Osteoblast (primary cell): ENCODE data around the gene MDC1. TPM values are rescaled to one million over a fixed set of nuclear protein-coding genes. Genes with fewer than 3 reads are reported as not detected.
"Not testable (repeated sequence)": the region's sequence is repeated elsewhere in the genome, so short reads cannot be mapped to it uniquely, and the experiment has no call there.

ENCODE experiments used
- DNase-seq: peaks from one replicate; pipeline ENCODE4 v3.0.0; 2011; ENCODE audit warnings: low spot score, mixed read lengths; ENCODE audit not compliant: insufficient read length; ENCODE audit errors: missing footprints
- H2AFZ ChIP-seq: 2 replicates; pipeline ENCODE4 v1.6.0; 2011; ENCODE audit warnings: mild to moderate bottlenecking, low read length
- H3K27ac ChIP-seq: 2 replicates; pipeline ENCODE4 v1.5.1; 2011; ENCODE audit warnings: mild to moderate bottlenecking, low read depth, low read length, moderate library complexity
- H3K27me3 ChIP-seq: 2 replicates; pipeline ENCODE4 v1.6.0; 2012; ENCODE audit warnings: mild to moderate bottlenecking, control low read depth, inconsistent platforms, low read length, moderate library complexity; ENCODE audit not compliant: insufficient read depth
- H3K36me3 ChIP-seq: 2 replicates; pipeline ENCODE4 v1.5.1; 2011; ENCODE audit warnings: mild to moderate bottlenecking, low read length, control low read depth, moderate library complexity; ENCODE audit not compliant: insufficient read depth
- H3K4me1 ChIP-seq: 2 replicates; pipeline ENCODE4 v1.5.1; 2011; ENCODE audit warnings: mild to moderate bottlenecking, low read length, control low read depth, moderate library complexity; ENCODE audit not compliant: insufficient read depth
- H3K4me2 ChIP-seq: 2 replicates; pipeline ENCODE4 v1.6.0; 2011; ENCODE audit warnings: mild to moderate bottlenecking, low read length; ENCODE audit not compliant: insufficient read depth
- H3K4me3 ChIP-seq: fragments of 200-600 bp; sonication (generic); 3 replicates; pipeline ENCODE4 v1.5.1; 2012; ENCODE audit warnings: mild to moderate bottlenecking, low read length, inconsistent platforms; ENCODE audit not compliant: insufficient read depth
- H3K79me2 ChIP-seq: 2 replicates; pipeline ENCODE4 v1.6.0; 2012; ENCODE audit warnings: mild to moderate bottlenecking, low read length, control low read depth, inconsistent platforms; ENCODE audit not compliant: insufficient read depth
- H3K9me3 ChIP-seq: 2 replicates; pipeline ENCODE4 v1.5.1; 2011; ENCODE audit warnings: low read depth, low read length, control low read depth
- H4K20me1 ChIP-seq: 2 replicates; pipeline ENCODE4 v1.6.0; 2012; ENCODE audit warnings: mild to moderate bottlenecking, low read length, control low read depth; ENCODE audit not compliant: insufficient read depth
- CTCF ChIP-seq: IDR thresholded peaks from 2 replicates; pipeline ENCODE4 v1.5.1; 2011; ENCODE audit warnings: mild to moderate bottlenecking, low read depth, low read length, moderate library complexity; ENCODE audit errors: extremely low read depth
- total RNA-seq: library from RNA; depleted of rRNA; stranded (reverse); fragments of >200 nt; gene quantifications from 2 replicates; pipeline ENCODE4 v1.2.3, GENCODE V29; 2012

MDC1 gene
- total RNA-seq, 1 donor = 5.1 TPM

- peaks cover 63% of the 10 kb centered on the region for H3K79me2 ChIP-seq
- peaks cover 27% of the 10 kb centered on the region for H4K20me1 ChIP-seq
- peak overlapping the region; percentile 53 for H2AFZ ChIP-seq
- no peaks in the 10 kb centered on the region for H3K9me3 ChIP-seq
- peak overlapping the region; percentile 93 for H3K4me3 ChIP-seq
- peak overlapping the region; percentile 58 for H3K27ac ChIP-seq
- peaks cover 36% of the 10 kb centered on the region for H3K4me1 ChIP-seq
- H3K4me2 ChIP-seq = peak overlapping the region; percentile 91
- TF ChIP-seq CTCF = no peak
- H3K27me3 ChIP-seq = no peaks in the 10 kb centered on the region
- no peak for DNase-seq
- peaks cover 35% of the 10 kb centered on the region for H3K36me3 ChIP-seq
These were observed 2.3 kb upstream of the MDC1 start for GRCh38 chr6:30719356-30719755.

GRCh38 chr6:30717845-30718720 lies 1.0 kb upstream of the MDC1 start:
- H3K4me3 ChIP-seq = peak overlapping the region; percentile 87
- H3K79me2 ChIP-seq = peaks cover 50% of the 10 kb centered on the region
- DNase-seq = not testable (repeated sequence)

GRCh38 chr6:30716879-30717128 lies 277 bp downstream of the MDC1 start:
- Histone ChIP-seq H3K27me3 (no peaks in the 10 kb centered on the region), H3K9me3 (no peaks in the 10 kb centered on the region), H4K20me1 (peaks cover 4% of the 10 kb centered on the region), H3K27ac (peak overlapping the region; percentile 98), H2AFZ (peak overlapping the region; percentile 91), H3K4me1 (peaks cover 17% of the 10 kb centered on the region), H3K4me3 (peak overlapping the region; percentile 87), H3K36me3 (peaks cover 35% of the 10 kb centered on the region), H3K4me2 (peak overlapping the region; percentile 93), H3K79me2 (peaks cover 37% of the 10 kb centered on the region)
- no peak for TF ChIP-seq CTCF
- no peak for DNase-seq

More at GRCh38 chr6:30717845-30718720, 1.0 kb upstream of the MDC1 start:
- not testable (repeated sequence) for H3K27me3 ChIP-seq, H2AFZ ChIP-seq, H3K9me3 ChIP-seq
- peak overlapping the region; percentile 85 for H3K27ac ChIP-seq
- peak overlapping the region; percentile 88 for H3K4me2 ChIP-seq
- H3K4me1 ChIP-seq = peaks cover 25% of the 10 kb centered on the region
- H4K20me1 ChIP-seq = peaks cover 15% of the 10 kb centered on the region
- H3K36me3 ChIP-seq = peaks cover 35% of the 10 kb centered on the region

- Histone ChIP-seq H3K79me2 (peaks cover 18% of the 10 kb centered on the region), H4K20me1 (no peaks in the 10 kb centered on the region), H3K27ac (no peak overlapping the region), H3K4me2 (no peak overlapping the region), H3K9me3 (no peaks in the 10 kb centered on the region), H3K36me3 (peaks cover 52% of the 10 kb centered on the region), H3K4me3 (no peak overlapping the region), H3K27me3 (no peaks in the 10 kb centered on the region), H2AFZ (no peak overlapping the region), H3K4me1 (peaks cover 13% of the 10 kb centered on the region)
- no peak for DNase-seq
- TF ChIP-seq CTCF = no peak
These were observed 2.8 kb downstream of the MDC1 start for GRCh38 chr6:30714263-30714662.
